PC-3 (cell line): ENCODE results near the gene KCTD16. TPM values are rescaled to one million over a fixed set of nuclear protein-coding genes. Genes with fewer than 3 reads are reported as not detected.

Experiments
- ATAC-seq: fragments of 200-7000 bp; cut with Tn5 transposase; 2 replicates; pipeline ENCODE4 v1.9.1; 2020; ENCODE audit warnings: mild to moderate bottlenecking, moderate library complexity
- BruUV-seq: library from RNA; stranded (reverse); fragments of 400-500 nt; replicated peaks from 2 replicates; lab custom pipeline; 2021; lab: Mats Ljungman, UMichigan
- CTCF ChIA-PET: fragments of 300-600 bp; sonication (Branson Sonifier 250); formaldehyde crosslinking; loops from one replicate; lab custom pipeline; 2022; ENCODE audit warnings: antibody characterized with exemption; lab: Charles Lee
- POLR2A ChIA-PET: fragments of 300-600 bp; sonication (Branson Sonifier 250); formaldehyde crosslinking; loops from one replicate; lab custom pipeline; 2022; ENCODE audit warnings: antibody characterized with exemption; ENCODE audit not compliant: unreplicated experiment; lab: Charles Lee
- DNase-seq: peaks from one replicate; pipeline ENCODE4 v3.0.0-alpha.2; 2015
- H2AFZ ChIP-seq: fragments of 300-600 bp; sonication (generic); 2 replicates; pipeline ENCODE4 v1.6.0; 2016; ENCODE audit warnings: antibody characterized with exemption, low read length
- H3F3A ChIP-seq: fragments of 300-600 bp; sonication (generic); one replicate; pipeline ENCODE4 v1.6.0; 2017; ENCODE audit warnings: antibody characterized with exemption, low read length, control low read depth, mild to moderate bottlenecking; ENCODE audit not compliant: unreplicated experiment
- H3K27ac ChIP-seq: fragments of 300-600 bp; sonication (generic); 2 replicates; pipeline ENCODE4 v1.5.1; 2016; ENCODE audit warnings: mild to moderate bottlenecking, low read length
- H3K27me3 ChIP-seq: fragments of 300-600 bp; sonication (generic); 2 replicates; pipeline ENCODE4 v1.6.1; 2016; ENCODE audit warnings: low read length, mixed read lengths
- H3K36me3 ChIP-seq: fragments of 300-600 bp; sonication (generic); 2 replicates; pipeline ENCODE4 v1.6.1; 2016; ENCODE audit warnings: low read depth, mixed run types, low read length, mixed read lengths
- H3K4me1 ChIP-seq: fragments of 300-600 bp; sonication (generic); 2 replicates; pipeline ENCODE4 v1.5.1; 2016; ENCODE audit warnings: low read length; ENCODE audit not compliant: insufficient read depth
- H3K4me2 ChIP-seq: fragments of 300-600 bp; sonication (generic); 2 replicates; pipeline ENCODE4 v1.6.0; 2016; ENCODE audit warnings: low read length
- H3K4me3 ChIP-seq: fragments of 300-600 bp; sonication (generic); 2 replicates; pipeline ENCODE4 v1.5.1; 2016; ENCODE audit warnings: mild to moderate bottlenecking, low read length, mixed read lengths
- H3K79me2 ChIP-seq: fragments of 300-600 bp; sonication (generic); 2 replicates; pipeline ENCODE4 v1.6.1; 2017; ENCODE audit warnings: low read length, mixed read lengths
- H3K9ac ChIP-seq: fragments of 300-600 bp; sonication (generic); 2 replicates; pipeline ENCODE4 v1.6.0; 2016; ENCODE audit warnings: mild to moderate bottlenecking, low read length
- H3K9me2 ChIP-seq: fragments of 300-600 bp; sonication (generic); replicated peaks from 2 replicates; pipeline ENCODE4 v1.6.1; 2016; ENCODE audit warnings: mixed run types, low read length, mixed read lengths
- H3K9me3 ChIP-seq: fragments of 300-600 bp; sonication (generic); 2 replicates; pipeline ENCODE4 v1.6.1; 2016; ENCODE audit warnings: low read length, mixed read lengths
- H4K20me1 ChIP-seq: fragments of 300-600 bp; sonication (generic); 2 replicates; pipeline ENCODE4 v1.6.1; 2016; ENCODE audit warnings: low read length, mixed read lengths
- EZH2 ChIP-seq: fragments of 300-600 bp; sonication (generic); IDR thresholded peaks from one replicate; pipeline ENCODE4 v1.6.1; 2017; ENCODE audit warnings: antibody characterized with exemption, mild to moderate bottlenecking, low read length; ENCODE audit not compliant: unreplicated experiment
- EZH2phosphoT487 ChIP-seq: fragments of 300-600 bp; sonication (generic); IDR thresholded peaks from 2 replicates; pipeline ENCODE4 v1.6.1; 2018; ENCODE audit warnings: mild to moderate bottlenecking, antibody characterized with exemption, low read length, borderline replicate concordance
- intact Hi-C: fragments of 100-400 bp; cut with micrococcal nuclease; formaldehyde crosslinking; loops from 2 replicates; pipeline ENCODE4 v1.9.0; 2023
- total RNA-seq: library from RNA; depleted of rRNA; stranded (reverse); fragments of >200 nt; gene quantifications from 2 replicates; pipeline ENCODE4 v1.2.3, GENCODE V29; 2014
- TF ChIP-seq, protein P1 (sequence below): fragments of 300-600 bp; sonication (generic); conservative IDR thresholded peaks from 2 replicates; pipeline ENCODE4 v1.5.1; 2017; ENCODE audit warnings: antibody characterized with exemption, low read depth, mild to moderate bottlenecking, low read length

KCTD16 gene
- total RNA-seq, 1 experiment from 2014 or later, result not detected

DNA sequence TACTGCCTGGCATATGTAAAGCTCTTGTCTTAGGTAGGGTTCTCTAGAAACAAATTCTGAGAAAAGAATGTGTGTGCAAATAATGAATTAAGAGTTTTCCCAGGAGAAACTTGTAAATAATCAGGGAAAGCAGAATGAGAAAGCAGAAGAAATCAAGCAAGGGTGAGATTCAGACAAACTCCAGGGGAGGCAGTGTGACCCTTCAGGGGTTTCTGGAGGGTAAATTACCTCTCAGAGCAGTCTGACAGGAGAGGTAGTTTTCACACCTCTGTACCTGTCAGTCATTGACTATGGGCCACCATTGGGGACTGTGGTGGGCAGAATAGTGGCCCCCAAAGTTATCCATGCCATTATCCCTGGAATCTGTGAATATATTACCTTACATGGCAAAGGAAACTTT is 124.6 kb downstream of the KCTD16 start:
- Histone ChIP-seq H3F3A (no peaks in the 10 kb centered on the region), H3K9me3 (no peaks in the 10 kb centered on the region), H3K27ac (no peak overlapping the region), H4K20me1 (no peaks in the 10 kb centered on the region), H3K4me2 (no peak overlapping the region), H3K27me3 (no peaks in the 10 kb centered on the region), H3K9ac (no peak overlapping the region), H3K79me2 (no peaks in the 10 kb centered on the region), H3K4me1 (no peaks in the 10 kb centered on the region), H3K4me3 (no peak overlapping the region), H2AFZ (no peak overlapping the region), H3K9me2 (no peaks in the 10 kb centered on the region), H3K36me3 (no peaks in the 10 kb centered on the region)
- ATAC-seq (no peak), DNase-seq (no peak)
- ChIA-PET POLR2A (no interaction called here), CTCF (no interaction called here)
- TF ChIP-seq EZH2phosphoT487 (no peak), EZH2 (no peak)
- TF ChIP-seq, protein P1, sequence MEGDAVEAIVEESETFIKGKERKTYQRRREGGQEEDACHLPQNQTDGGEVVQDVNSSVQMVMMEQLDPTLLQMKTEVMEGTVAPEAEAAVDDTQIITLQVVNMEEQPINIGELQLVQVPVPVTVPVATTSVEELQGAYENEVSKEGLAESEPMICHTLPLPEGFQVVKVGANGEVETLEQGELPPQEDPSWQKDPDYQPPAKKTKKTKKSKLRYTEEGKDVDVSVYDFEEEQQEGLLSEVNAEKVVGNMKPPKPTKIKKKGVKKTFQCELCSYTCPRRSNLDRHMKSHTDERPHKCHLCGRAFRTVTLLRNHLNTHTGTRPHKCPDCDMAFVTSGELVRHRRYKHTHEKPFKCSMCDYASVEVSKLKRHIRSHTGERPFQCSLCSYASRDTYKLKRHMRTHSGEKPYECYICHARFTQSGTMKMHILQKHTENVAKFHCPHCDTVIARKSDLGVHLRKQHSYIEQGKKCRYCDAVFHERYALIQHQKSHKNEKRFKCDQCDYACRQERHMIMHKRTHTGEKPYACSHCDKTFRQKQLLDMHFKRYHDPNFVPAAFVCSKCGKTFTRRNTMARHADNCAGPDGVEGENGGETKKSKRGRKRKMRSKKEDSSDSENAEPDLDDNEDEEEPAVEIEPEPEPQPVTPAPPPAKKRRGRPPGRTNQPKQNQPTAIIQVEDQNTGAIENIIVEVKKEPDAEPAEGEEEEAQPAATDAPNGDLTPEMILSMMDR, result no peak
- BruUV-seq, result no TSS peak
- intact Hi-C loops, result no loop called here

GRCh38 chr5:144297081-144297480 is 126.4 kb downstream of the KCTD16 start:
- ATAC-seq (no peak), DNase-seq (no peak)
- Histone ChIP-seq H3K27ac (no peak overlapping the region), H3K4me1 (no peaks in the 10 kb centered on the region), H4K20me1 (no peaks in the 10 kb centered on the region), H3K79me2 (no peaks in the 10 kb centered on the region), H3K9me3 (no peaks in the 10 kb centered on the region), H3K9me2 (no peaks in the 10 kb centered on the region), H3K27me3 (no peaks in the 10 kb centered on the region), H3K36me3 (no peaks in the 10 kb centered on the region), H2AFZ (no peak overlapping the region), H3F3A (no peaks in the 10 kb centered on the region), H3K4me3 (no peak overlapping the region), H3K9ac (no peak overlapping the region), H3K4me2 (no peak overlapping the region)
- no TSS peak for BruUV-seq
- ChIA-PET CTCF (no interaction called here), POLR2A (no interaction called here)
- intact Hi-C loops, result no loop called here
- TF ChIP-seq EZH2phosphoT487, result no peak
- no peak for TF ChIP-seq EZH2
- TF ChIP-seq, protein P1, result no peak

- Histone ChIP-seq H3K9me2 (no peaks in the 10 kb centered on the region), H3F3A (no peaks in the 10 kb centered on the region), H4K20me1 (no peaks in the 10 kb centered on the region), H3K36me3 (no peaks in the 10 kb centered on the region), H3K27me3 (no peaks in the 10 kb centered on the region), H3K4me1 (no peaks in the 10 kb centered on the region), H3K9ac (no peak overlapping the region), H2AFZ (no peak overlapping the region), H3K79me2 (no peaks in the 10 kb centered on the region), H3K4me2 (no peak overlapping the region), H3K9me3 (no peaks in the 10 kb centered on the region), H3K27ac (no peak overlapping the region), H3K4me3 (no peak overlapping the region)
- POLR2A ChIA-PET, result no interaction called here
- DNase-seq, result no peak
- CTCF ChIA-PET, result no interaction called here
- no peak for ATAC-seq
- TF ChIP-seq EZH2, result no peak
- TF ChIP-seq, protein P1, result no peak
- TF ChIP-seq EZH2phosphoT487, result no peak
- BruUV-seq, result no TSS peak
- intact Hi-C loops, result no loop called here
These were observed 128.0 kb downstream of the KCTD16 start for GRCh38 chr5:144298658-144299057.
